Thoracic aorta (tissue), 2 donors: Measurements from ENCODE around the gene PRLR. TPM values are rescaled to one million over a fixed set of nuclear protein-coding genes. Genes with fewer than 3 reads are reported as not detected.

ENCODE experiments used
- ATAC-seq: fragments of 150-250 bp; one replicate; pipeline ENCODE4 v1.8.0; 2017; ENCODE audit warnings: low read depth; ENCODE audit not compliant: insufficient number of reproducible peaks, low FRiP score
- DNase-seq: peaks from one replicate; pipeline ENCODE4 v3.0.0-alpha.2; 2020; ENCODE audit warnings: low spot score
- H3K27ac ChIP-seq, 2 donors: fragments of 200-600 bp; sonication (generic); 1 replicate in 1 of 2; 2 replicates in 1 of 2; pipeline ENCODE4 v1.5.1; 2016; ENCODE audit warnings: mild to moderate bottlenecking in 2 of 2, moderate library complexity in 2 of 2
- H3K27me3 ChIP-seq: fragments of 200-600 bp; sonication (generic); replicated peaks from 2 replicates; pipeline ENCODE4 v1.6.0; 2016; ENCODE audit warnings: mild to moderate bottlenecking; ENCODE audit not compliant: insufficient read depth
- H3K36me3 ChIP-seq: fragments of 200-600 bp; sonication (generic); one replicate; pipeline ENCODE4 v1.5.1; 2016
- H3K4me1 ChIP-seq, 2 donors: fragments of 200-600 bp; sonication (generic); 1 replicate in 1 of 2; 2 replicates in 1 of 2; pipeline versions ENCODE4 v1.5.1 to v1.6.0; 2016; ENCODE audit warnings: low read depth in 2 of 2, mild to moderate bottlenecking in 1 of 2; ENCODE audit not compliant: control insufficient read depth in 1 of 2
- H3K4me3 ChIP-seq: fragments of 200-600 bp; sonication (generic); 2 replicates; pipeline ENCODE4 v1.5.1; 2016; ENCODE audit warnings: mild to moderate bottlenecking
- H3K9me3 ChIP-seq: fragments of 200-600 bp; sonication (generic); 2 replicates; pipeline ENCODE4 v1.5.1; 2016
- total RNA-seq, 2 donors: library from RNA; depleted of rRNA; stranded (reverse); fragments of >200 nt; gene quantifications; one replicate each; pipeline versions ENCODE4 v1.1.0 to v1.2.3, GENCODE V29; 2016
- TF ChIP-seq, protein P1 (sequence below): fragments of 200-600 bp; sonication (generic); IDR thresholded peaks from one replicate; pipeline ENCODE4 v1.5.1; 2019; ENCODE audit warnings: antibody characterized with exemption

PRLR gene
- total RNA-seq, 2 donors from 2014 or later: 0.71 to 2.6 TPM

DNA sequence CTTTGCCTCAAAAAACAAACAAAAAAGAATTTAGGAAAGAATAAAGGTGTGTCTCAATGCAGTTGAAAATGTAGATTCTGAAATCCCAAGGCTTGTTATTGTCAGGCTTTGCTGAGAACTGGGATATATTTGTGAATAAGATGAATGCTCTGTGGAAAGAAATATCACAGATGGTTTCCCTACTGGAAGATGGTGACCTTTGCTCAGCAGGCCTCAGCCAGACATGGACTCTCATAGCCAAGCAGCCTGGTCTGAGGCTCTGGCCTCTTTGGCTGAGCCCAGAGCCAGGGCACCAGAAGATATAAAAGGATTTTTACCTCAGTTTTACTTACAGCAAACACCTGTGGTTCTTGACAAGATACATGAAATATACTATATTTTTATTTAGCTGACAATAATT, 219.6 kb downstream of the PRLR start:
- no peaks in the 10 kb centered on the region for H3K4me1 ChIP-seq
- H3K9me3 ChIP-seq: no peaks in the 10 kb centered on the region
- DNase-seq (no peak), ATAC-seq (no peak)
- no peaks in the 10 kb centered on the region for H3K27me3 ChIP-seq
- TF ChIP-seq, protein P1, sequence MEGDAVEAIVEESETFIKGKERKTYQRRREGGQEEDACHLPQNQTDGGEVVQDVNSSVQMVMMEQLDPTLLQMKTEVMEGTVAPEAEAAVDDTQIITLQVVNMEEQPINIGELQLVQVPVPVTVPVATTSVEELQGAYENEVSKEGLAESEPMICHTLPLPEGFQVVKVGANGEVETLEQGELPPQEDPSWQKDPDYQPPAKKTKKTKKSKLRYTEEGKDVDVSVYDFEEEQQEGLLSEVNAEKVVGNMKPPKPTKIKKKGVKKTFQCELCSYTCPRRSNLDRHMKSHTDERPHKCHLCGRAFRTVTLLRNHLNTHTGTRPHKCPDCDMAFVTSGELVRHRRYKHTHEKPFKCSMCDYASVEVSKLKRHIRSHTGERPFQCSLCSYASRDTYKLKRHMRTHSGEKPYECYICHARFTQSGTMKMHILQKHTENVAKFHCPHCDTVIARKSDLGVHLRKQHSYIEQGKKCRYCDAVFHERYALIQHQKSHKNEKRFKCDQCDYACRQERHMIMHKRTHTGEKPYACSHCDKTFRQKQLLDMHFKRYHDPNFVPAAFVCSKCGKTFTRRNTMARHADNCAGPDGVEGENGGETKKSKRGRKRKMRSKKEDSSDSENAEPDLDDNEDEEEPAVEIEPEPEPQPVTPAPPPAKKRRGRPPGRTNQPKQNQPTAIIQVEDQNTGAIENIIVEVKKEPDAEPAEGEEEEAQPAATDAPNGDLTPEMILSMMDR: no peak
- no peak overlapping the region for H3K4me3 ChIP-seq
- no peak overlapping the region for H3K27ac ChIP-seq
- H3K36me3 ChIP-seq: no peaks in the 10 kb centered on the region

DNA sequence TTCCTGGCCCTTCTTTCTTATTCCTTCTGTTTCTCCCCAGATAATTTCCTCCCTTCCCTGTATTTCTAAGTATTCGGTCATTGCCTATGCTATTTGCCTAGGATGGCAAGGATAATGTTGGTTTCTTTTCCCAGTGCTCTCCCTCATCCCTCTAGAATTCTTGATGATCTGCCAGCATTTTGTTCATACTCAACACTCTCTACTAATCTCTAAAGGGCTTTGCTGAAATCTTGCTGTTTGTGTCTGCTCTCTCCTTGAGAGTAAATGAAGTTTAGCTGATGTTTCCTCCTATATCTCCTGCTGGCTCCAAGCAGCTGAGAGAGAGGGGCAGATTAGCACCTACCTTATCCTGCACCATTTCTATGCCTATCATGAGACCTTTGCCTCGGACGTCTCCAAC, 220.6 kb downstream of the PRLR start:
- TF ChIP-seq, protein P1: no peak
- H3K4me1 ChIP-seq: no peaks in the 10 kb centered on the region
- H3K4me3 ChIP-seq: no peak overlapping the region
- DNase-seq (no peak), ATAC-seq (no peak)
- H3K9me3 ChIP-seq: no peaks in the 10 kb centered on the region
- no peak overlapping the region for H3K27ac ChIP-seq
- no peaks in the 10 kb centered on the region for H3K27me3 ChIP-seq
- H3K36me3 ChIP-seq: no peaks in the 10 kb centered on the region

DNA sequence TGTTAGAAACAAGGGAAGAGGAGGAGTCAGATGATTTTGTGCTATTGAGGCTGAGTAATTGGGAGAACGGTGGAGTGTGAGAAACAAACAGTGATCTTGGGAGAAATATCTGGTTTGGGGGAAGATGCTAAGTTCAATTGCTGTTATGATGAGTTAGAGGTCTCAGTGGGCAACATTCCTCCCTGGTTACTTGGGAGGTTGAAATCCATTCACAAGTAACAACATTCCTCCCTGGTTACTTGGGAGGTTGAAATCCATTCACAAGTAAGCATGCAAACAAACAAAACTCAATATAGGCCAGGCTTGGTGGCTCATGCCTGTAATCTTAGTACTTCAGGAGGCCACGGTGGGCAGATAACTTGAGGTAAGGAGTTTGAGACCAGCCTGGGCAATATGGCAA, 221.3 kb downstream of the PRLR start:
- Histone ChIP-seq H3K4me1 (no peaks in the 10 kb centered on the region), H3K9me3 (no peaks in the 10 kb centered on the region), H3K36me3 (no peaks in the 10 kb centered on the region), H3K27me3 (no peaks in the 10 kb centered on the region), H3K4me3 (no peak overlapping the region), H3K27ac (no peak overlapping the region)
- DNase-seq: no peak
- TF ChIP-seq, protein P1: no peak
- no peak for ATAC-seq

DNA sequence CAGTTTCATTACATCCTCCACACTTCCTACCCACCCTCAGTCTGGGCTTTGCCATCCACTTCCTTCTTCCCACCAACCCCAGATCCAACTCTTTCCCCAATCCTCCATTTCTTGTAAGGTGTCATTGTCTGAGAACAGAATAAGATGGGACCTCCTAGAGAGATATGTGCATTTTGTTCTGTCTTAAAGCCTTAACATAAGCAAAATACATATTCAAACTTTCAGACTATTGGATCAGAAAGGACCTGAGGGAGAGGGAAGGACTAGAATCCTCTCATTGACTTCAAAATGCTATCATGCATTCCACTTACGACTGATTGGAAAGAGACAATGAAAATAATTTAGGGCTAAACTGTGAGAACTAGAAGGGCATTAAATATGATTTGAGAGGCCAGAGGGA, 225.5 kb downstream of the PRLR start:
- Histone ChIP-seq H3K9me3 (no peaks in the 10 kb centered on the region), H3K36me3 (no peaks in the 10 kb centered on the region), H3K4me1 (no peaks in the 10 kb centered on the region), H3K27ac (no peak overlapping the region), H3K27me3 (no peaks in the 10 kb centered on the region), H3K4me3 (no peak overlapping the region)
- ATAC-seq (no peak), DNase-seq (no peak)
- TF ChIP-seq, protein P1: no peak

DNA sequence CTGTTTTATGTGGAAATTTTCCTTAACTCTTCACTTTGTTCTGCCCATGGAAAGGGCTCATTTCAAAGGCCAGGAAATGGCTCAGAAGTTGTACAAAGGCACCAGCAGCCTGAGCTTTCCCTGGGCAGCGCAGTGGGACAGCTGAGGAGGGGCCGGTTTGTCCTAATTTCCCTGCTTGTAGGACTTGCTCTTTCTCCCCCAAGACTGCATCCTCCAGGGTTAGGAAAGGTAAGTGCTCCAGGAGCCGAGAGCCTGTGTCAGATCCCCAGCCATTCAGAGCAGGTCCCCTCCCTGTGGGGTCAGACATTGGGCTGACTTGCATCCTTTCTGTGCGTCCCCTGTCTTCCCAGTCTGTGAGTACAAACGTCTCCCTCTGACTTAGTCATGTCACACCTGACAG, 226.1 kb downstream of the PRLR start:
- no peaks in the 10 kb centered on the region for H3K27me3 ChIP-seq
- H3K4me3 ChIP-seq: no peak overlapping the region
- no peaks in the 10 kb centered on the region for H3K36me3 ChIP-seq
- H3K9me3 ChIP-seq: no peaks in the 10 kb centered on the region
- ATAC-seq (no peak), DNase-seq (no peak)
- H3K27ac ChIP-seq: no peak overlapping the region
- TF ChIP-seq, protein P1: no peak
- H3K4me1 ChIP-seq: no peaks in the 10 kb centered on the region
